Measurements from ENCODE around the gene OR10J1. TPM values are rescaled to one million over a fixed set of nuclear protein-coding genes. Genes with fewer than 3 reads are reported as not detected.

OR10J1 gene
- total and polyA plus RNA-seq, 4 experiments from 2014 or later = not detected

- no peak for DNase-seq
- peaks cover 3 to 10% of the 10 kb centered on the region in 2 donors for H3K27me3 Mint-ChIP-seq
- no peak within 1 kb of the TSS for H3K27ac Mint-ChIP-seq
- no peak within 1 kb of the TSS for H3K4me3 Mint-ChIP-seq
- CTCF ChIA-PET (ENCODE audit: partially characterized antibody) = no interaction called here
- H3K36me3 ChIP-seq (ENCODE audit: insufficient read depth, low read length) = no peaks in the 10 kb centered on the region
- H3K36me3 Mint-ChIP-seq = no peaks in the 10 kb centered on the region
- no peaks in the 10 kb centered on the region for H3K9me3 ChIP-seq (ENCODE audit: control insufficient read depth in 1 of 2, low read length in 2 of 2)
- H3K27ac ChIP-seq (ENCODE audit: low read depth, low read length) = no peak within 1 kb of the TSS
- peaks cover 0 to 1% (median 0%) of the 10 kb centered on the region in 8 donors for H3K9me3 Mint-ChIP-seq
- H3K4me3 ChIP-seq (ENCODE audit: low read length in 2 of 2) = no peak within 1 kb of the TSS
- intact Hi-C loops (cut with micrococcal nuclease) = no loop called here
- H3K4me1 Mint-ChIP-seq = no peaks in the 10 kb centered on the region
- H3K27me3 ChIP-seq (ENCODE audit: insufficient read depth, low read length) = no peaks in the 10 kb centered on the region
- H3K4me1 ChIP-seq (ENCODE audit: insufficient read depth, low read length) = no peaks in the 10 kb centered on the region
- POLR2A ChIA-PET (ENCODE audit: partially characterized antibody) = no interaction called here
These were observed 7.6 kb upstream of the OR10J1 start, which contains the start of gene OR10J4 for GRCh38 chr1:159431904-159432303. Gene OR10J4 (plus strand): TSS chr1:159432204.

- Histone ChIP-seq H3K36me3 (ENCODE audit: insufficient read depth, low read length) (no peaks in the 10 kb centered on the region), H3K27ac (ENCODE audit: low read depth, low read length) (no peak overlapping the region), H3K4me1 (ENCODE audit: insufficient read depth, low read length) (no peaks in the 10 kb centered on the region), H3K27me3 (ENCODE audit: insufficient read depth, low read length) (no peaks in the 10 kb centered on the region), H3K4me3 (ENCODE audit: low read length in 2 of 2) (no peak overlapping the region), H3K9me3 (ENCODE audit: control insufficient read depth in 1 of 2, low read length in 2 of 2) (no peaks in the 10 kb centered on the region)
- intact Hi-C loops (cut with micrococcal nuclease) = no loop called here
- Mint-ChIP-seq H3K27me3 (peaks cover 4 to 17% of the 10 kb centered on the region in 2 donors), H3K4me1 (no peaks in the 10 kb centered on the region), H3K36me3 (no peaks in the 10 kb centered on the region), H3K9me3 (peaks cover 0 to 1% (median 0%) of the 10 kb centered on the region in 8 donors), H3K27ac (no peak overlapping the region), H3K4me3 (no peak overlapping the region)
- POLR2A ChIA-PET (ENCODE audit: partially characterized antibody) = no interaction called here
- DNase-seq = no peak
- CTCF ChIA-PET (ENCODE audit: partially characterized antibody) = interaction anchor here (0.7 kb wide), 1 partner anchor 459 kb away, joined by 4 read pairs; no protein-coding TSS in a partner anchor
These were observed 3.1 kb upstream of the OR10J1 start for GRCh38 chr1:159436469-159436868.

- ChIA-PET POLR2A (ENCODE audit: partially characterized antibody) (no interaction called here), CTCF (ENCODE audit: partially characterized antibody) (no interaction called here)
- Mint-ChIP-seq H3K9me3 (peaks cover 0 to 3% (median 0%) of the 10 kb centered on the region in 8 donors), H3K27me3 (peaks cover 9 to 16% of the 10 kb centered on the region in 2 donors), H3K27ac (no peak overlapping the region), H3K4me1 (no peaks in the 10 kb centered on the region), H3K4me3 (no peak overlapping the region), H3K36me3 (no peaks in the 10 kb centered on the region)
- no peaks in the 10 kb centered on the region for H3K4me1 ChIP-seq (ENCODE audit: insufficient read depth, low read length)
- H3K9me3 ChIP-seq (ENCODE audit: control insufficient read depth in 1 of 2, low read length in 2 of 2) = no peaks in the 10 kb centered on the region
- intact Hi-C loops (cut with micrococcal nuclease) = no loop called here
- no peaks in the 10 kb centered on the region for H3K27me3 ChIP-seq (ENCODE audit: insufficient read depth, low read length)
- H3K36me3 ChIP-seq (ENCODE audit: insufficient read depth, low read length) = no peaks in the 10 kb centered on the region
- DNase-seq = no peak
- no peak overlapping the region for H3K4me3 ChIP-seq (ENCODE audit: low read length in 2 of 2)
- no peak overlapping the region for H3K27ac ChIP-seq (ENCODE audit: low read depth, low read length)
These were observed 1.8 kb downstream of the OR10J1 start for GRCh38 chr1:159441360-159441759.

GRCh38 chr1:159442428-159442827, 2.9 kb downstream of the OR10J1 start:
- H3K4me3 ChIP-seq (ENCODE audit: low read length in 2 of 2) = no peak overlapping the region
- no peaks in the 10 kb centered on the region for H3K27me3 ChIP-seq (ENCODE audit: insufficient read depth, low read length)
- ChIA-PET CTCF (ENCODE audit: partially characterized antibody) (no interaction called here), POLR2A (ENCODE audit: partially characterized antibody) (no interaction called here)
- no peaks in the 10 kb centered on the region for H3K9me3 ChIP-seq (ENCODE audit: control insufficient read depth in 1 of 2, low read length in 2 of 2)
- no peaks in the 10 kb centered on the region for H3K36me3 Mint-ChIP-seq
- H3K4me1 Mint-ChIP-seq = no peaks in the 10 kb centered on the region
- no peak overlapping the region for H3K27ac ChIP-seq (ENCODE audit: low read depth, low read length)
- intact Hi-C loops (cut with micrococcal nuclease) = no loop called here
- H3K27ac Mint-ChIP-seq = no peak overlapping the region
- DNase-seq = no peak
- H3K9me3 Mint-ChIP-seq = peaks cover 0 to 4% (median under 1%) of the 10 kb centered on the region in 8 donors
- no peaks in the 10 kb centered on the region for H3K36me3 ChIP-seq (ENCODE audit: insufficient read depth, low read length)
- no peaks in the 10 kb centered on the region for H3K4me1 ChIP-seq (ENCODE audit: insufficient read depth, low read length)
- H3K27me3 Mint-ChIP-seq = peaks cover 9 to 18% of the 10 kb centered on the region in 2 donors
- no peak overlapping the region for H3K4me3 Mint-ChIP-seq

GRCh38 chr1:159443066-159443750, 3.7 kb downstream of the OR10J1 start:
- Histone ChIP-seq H3K4me3 (ENCODE audit: low read length in 2 of 2) (no peak overlapping the region), H3K27ac (ENCODE audit: low read depth, low read length) (no peak overlapping the region), H3K4me1 (ENCODE audit: insufficient read depth, low read length) (no peaks in the 10 kb centered on the region), H3K36me3 (ENCODE audit: insufficient read depth, low read length) (no peaks in the 10 kb centered on the region), H3K27me3 (ENCODE audit: insufficient read depth, low read length) (no peaks in the 10 kb centered on the region), H3K9me3 (ENCODE audit: control insufficient read depth in 1 of 2, low read length in 2 of 2) (no peaks in the 10 kb centered on the region)
- H3K27me3 Mint-ChIP-seq = peaks cover 9 to 14% of the 10 kb centered on the region in 2 donors
- no peak overlapping the region for H3K4me3 Mint-ChIP-seq
- no peaks in the 10 kb centered on the region for H3K4me1 Mint-ChIP-seq
- ChIA-PET POLR2A (ENCODE audit: partially characterized antibody) (no interaction called here), CTCF (ENCODE audit: partially characterized antibody) (no interaction called here)
- intact Hi-C loops (cut with micrococcal nuclease) = no loop called here
- no peak overlapping the region for H3K27ac Mint-ChIP-seq
- peaks cover 0 to 10% (median 6%) of the 10 kb centered on the region in 8 donors for H3K9me3 Mint-ChIP-seq
- H3K36me3 Mint-ChIP-seq = no peaks in the 10 kb centered on the region
- no peak for DNase-seq

- no peaks in the 10 kb centered on the region for H3K36me3 ChIP-seq (ENCODE audit: insufficient read depth, low read length)
- POLR2A ChIA-PET (ENCODE audit: partially characterized antibody) = no interaction called here
- H3K9me3 ChIP-seq (ENCODE audit: control insufficient read depth in 1 of 2, low read length in 2 of 2) = no peaks in the 10 kb centered on the region
- intact Hi-C loops (cut with micrococcal nuclease) = no loop called here
- H3K4me3 ChIP-seq (ENCODE audit: low read length in 2 of 2) = no peak overlapping the region
- no peak overlapping the region for H3K27ac Mint-ChIP-seq
- H3K36me3 Mint-ChIP-seq = no peaks in the 10 kb centered on the region
- H3K9me3 Mint-ChIP-seq = peaks cover 0 to 21% (median 8%) of the 10 kb centered on the region in 8 donors
- no peak overlapping the region for H3K4me3 Mint-ChIP-seq
- H3K4me1 Mint-ChIP-seq = no peaks in the 10 kb centered on the region
- no peak overlapping the region for H3K27ac ChIP-seq (ENCODE audit: low read depth, low read length)
- no peaks in the 10 kb centered on the region for H3K27me3 ChIP-seq (ENCODE audit: insufficient read depth, low read length)
- CTCF ChIA-PET (ENCODE audit: partially characterized antibody) = no interaction called here
- H3K4me1 ChIP-seq (ENCODE audit: insufficient read depth, low read length) = no peaks in the 10 kb centered on the region
- peaks cover 9 to 14% of the 10 kb centered on the region in 2 donors for H3K27me3 Mint-ChIP-seq
- DNase-seq = no peak
These were observed 5.0 kb downstream of the OR10J1 start for GRCh38 chr1:159444511-159444910.

GRCh38 chr1:159448181-159448580, 8.7 kb downstream of the OR10J1 start:
- Histone ChIP-seq H3K4me3 (ENCODE audit: low read length in 2 of 2) (no peak overlapping the region), H3K9me3 (ENCODE audit: control insufficient read depth in 1 of 2, low read length in 2 of 2) (no peaks in the 10 kb centered on the region), H3K4me1 (ENCODE audit: insufficient read depth, low read length) (no peaks in the 10 kb centered on the region), H3K27ac (ENCODE audit: low read depth, low read length) (no peak overlapping the region), H3K36me3 (ENCODE audit: insufficient read depth, low read length) (no peaks in the 10 kb centered on the region), H3K27me3 (ENCODE audit: insufficient read depth, low read length) (no peaks in the 10 kb centered on the region)
- Mint-ChIP-seq H3K4me3 (no peak overlapping the region), H3K27ac (no peak overlapping the region), H3K4me1 (no peaks in the 10 kb centered on the region), H3K36me3 (no peaks in the 10 kb centered on the region), H3K27me3 (peaks cover 4 to 9% of the 10 kb centered on the region in 2 donors), H3K9me3 (peaks cover 0 to 41% (median 16%) of the 10 kb centered on the region in 8 donors)
- intact Hi-C loops (cut with micrococcal nuclease) = no loop called here
- POLR2A ChIA-PET (ENCODE audit: partially characterized antibody) = no interaction called here
- CTCF ChIA-PET (ENCODE audit: partially characterized antibody) = no interaction called here
- no peak for DNase-seq
